Measurements from ENCODE around the gene ACSS3. TPM values are rescaled to one million over a fixed set of nuclear protein-coding genes. Genes with fewer than 3 reads are reported as not detected.

The ACSS3 gene
- total RNA-seq, 4 donors from 2014 or later = 4.9 to 10.0 (median 8.3) TPM

DNA sequence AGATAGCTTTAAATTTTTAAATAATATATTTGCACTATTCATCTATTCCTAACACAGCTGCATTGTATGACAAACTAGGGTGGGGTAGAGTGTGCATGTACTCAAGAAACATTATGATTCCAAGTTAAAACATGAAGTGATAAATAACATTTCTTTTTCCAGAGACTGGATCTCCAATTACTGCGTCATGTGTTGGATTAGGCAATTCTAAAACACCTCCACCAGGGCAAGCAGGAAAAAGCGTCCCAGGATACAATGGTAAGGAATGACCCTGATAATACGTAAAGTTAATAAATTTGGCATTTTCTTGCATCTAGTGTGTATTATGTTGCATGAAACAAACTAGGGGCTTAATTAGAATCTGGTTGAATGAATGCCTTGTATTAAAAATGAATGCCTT, 138.9 kb downstream of the ACSS3 start:
- no peak for DNase-seq
- H3K4me1 ChIP-seq = no peaks in the 10 kb centered on the region
- no peaks in the 10 kb centered on the region for H3K36me3 ChIP-seq
- H3K4me3 ChIP-seq = no peak overlapping the region
- no peaks in the 10 kb centered on the region for H3K27me3 ChIP-seq
- H3K9me3 ChIP-seq = no peaks in the 10 kb centered on the region
- no peak for TF ChIP-seq POLR2A (IDR thresholded peaks at IDR 0.05)
- TF ChIP-seq, protein P1, sequence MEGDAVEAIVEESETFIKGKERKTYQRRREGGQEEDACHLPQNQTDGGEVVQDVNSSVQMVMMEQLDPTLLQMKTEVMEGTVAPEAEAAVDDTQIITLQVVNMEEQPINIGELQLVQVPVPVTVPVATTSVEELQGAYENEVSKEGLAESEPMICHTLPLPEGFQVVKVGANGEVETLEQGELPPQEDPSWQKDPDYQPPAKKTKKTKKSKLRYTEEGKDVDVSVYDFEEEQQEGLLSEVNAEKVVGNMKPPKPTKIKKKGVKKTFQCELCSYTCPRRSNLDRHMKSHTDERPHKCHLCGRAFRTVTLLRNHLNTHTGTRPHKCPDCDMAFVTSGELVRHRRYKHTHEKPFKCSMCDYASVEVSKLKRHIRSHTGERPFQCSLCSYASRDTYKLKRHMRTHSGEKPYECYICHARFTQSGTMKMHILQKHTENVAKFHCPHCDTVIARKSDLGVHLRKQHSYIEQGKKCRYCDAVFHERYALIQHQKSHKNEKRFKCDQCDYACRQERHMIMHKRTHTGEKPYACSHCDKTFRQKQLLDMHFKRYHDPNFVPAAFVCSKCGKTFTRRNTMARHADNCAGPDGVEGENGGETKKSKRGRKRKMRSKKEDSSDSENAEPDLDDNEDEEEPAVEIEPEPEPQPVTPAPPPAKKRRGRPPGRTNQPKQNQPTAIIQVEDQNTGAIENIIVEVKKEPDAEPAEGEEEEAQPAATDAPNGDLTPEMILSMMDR (IDR thresholded peaks at IDR 0.05) = no peak
- H3K27ac ChIP-seq = no peak overlapping the region

GRCh38 chr12:81221681-81222080, 143.8 kb downstream of the ACSS3 start:
- Histone ChIP-seq H3K36me3 (no peaks in the 10 kb centered on the region), H3K4me1 (no peaks in the 10 kb centered on the region), H3K9me3 (no peaks in the 10 kb centered on the region), H3K27me3 (no peaks in the 10 kb centered on the region), H3K4me3 (no peak overlapping the region), H3K27ac (no peak overlapping the region)
- DNase-seq = no peak
- TF ChIP-seq, protein P1 (IDR thresholded peaks at IDR 0.05) = no peak
- no peak for TF ChIP-seq POLR2A (IDR thresholded peaks at IDR 0.05)

- no peaks in the 10 kb centered on the region for H3K36me3 ChIP-seq
- H3K4me1 ChIP-seq = no peaks in the 10 kb centered on the region
- no peak overlapping the region for H3K4me3 ChIP-seq
- H3K27ac ChIP-seq = no peak overlapping the region
- no peaks in the 10 kb centered on the region for H3K27me3 ChIP-seq
- H3K9me3 ChIP-seq = no peaks in the 10 kb centered on the region
- no peak for DNase-seq
- no peak for TF ChIP-seq POLR2A (IDR thresholded peaks at IDR 0.05)
- TF ChIP-seq, protein P1 (IDR thresholded peaks at IDR 0.05) = no peak
These were observed 145.1 kb downstream of the ACSS3 start for GRCh38 chr12:81222846-81223592.

- DNase-seq = no peak
- no peaks in the 10 kb centered on the region for H3K9me3 ChIP-seq
- no peak overlapping the region for H3K27ac ChIP-seq
- no peaks in the 10 kb centered on the region for H3K4me1 ChIP-seq
- no peaks in the 10 kb centered on the region for H3K36me3 ChIP-seq
- no peaks in the 10 kb centered on the region for H3K27me3 ChIP-seq
- TF ChIP-seq, protein P1 (IDR thresholded peaks at IDR 0.05) = no peak
- no peak for TF ChIP-seq POLR2A (IDR thresholded peaks at IDR 0.05)
- H3K4me3 ChIP-seq = no peak overlapping the region
These were observed 146.7 kb downstream of the ACSS3 start for GRCh38 chr12:81224626-81225025.

DNA sequence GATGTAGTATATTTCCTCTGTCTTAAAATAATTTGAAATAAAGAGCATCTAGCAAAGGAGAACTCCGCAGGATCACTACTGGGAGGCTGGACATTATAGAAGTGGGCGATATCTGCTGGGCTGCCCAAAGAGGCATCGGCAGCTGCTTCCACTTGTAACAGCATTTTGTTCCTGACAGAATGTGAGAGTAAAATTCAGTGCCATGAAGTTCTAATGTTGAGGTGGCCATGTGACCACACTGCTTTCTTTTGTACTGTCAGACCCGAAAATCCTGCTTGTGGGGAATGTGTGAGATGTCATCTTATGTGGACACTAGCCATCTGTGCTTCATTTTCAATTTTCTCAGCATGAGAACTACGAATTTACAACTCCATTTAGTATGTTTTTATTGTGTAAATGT, 151.9 kb downstream of the ACSS3 start:
- Histone ChIP-seq H3K9me3 (no peaks in the 10 kb centered on the region), H3K4me3 (no peak overlapping the region), H3K36me3 (no peaks in the 10 kb centered on the region), H3K27me3 (no peaks in the 10 kb centered on the region), H3K4me1 (no peaks in the 10 kb centered on the region), H3K27ac (no peak overlapping the region)
- no peak for TF ChIP-seq POLR2A (IDR thresholded peaks at IDR 0.05)
- TF ChIP-seq, protein P1 (IDR thresholded peaks at IDR 0.05) = no peak
- no peak for DNase-seq
